GM20000 (cell line): ENCODE measurements around the gene ACMSD.
"Not testable (repeated sequence)": the region's sequence is repeated elsewhere in the genome, so short reads cannot be mapped to it uniquely, and the experiment has no call there.

ENCODE experiments used
- DNase-seq: peaks from one replicate; pipeline ENCODE4 v3.0.0; 2012; ENCODE audit warnings: low spot score
- CTCF ChIP-seq: IDR thresholded peaks from 2 replicates; pipeline ENCODE4 v1.5.1; 2012; ENCODE audit warnings: mild to moderate bottlenecking, control low read depth; ENCODE audit errors: extremely low read depth, missing control alignments

ACMSD gene

GRCh38 chr2:134883552-134884293 lies 45.3 kb downstream of the ACMSD start:
- DNase-seq, result no peak
- TF ChIP-seq CTCF, result no peak

GRCh38 chr2:134884435-134884834 lies 46.0 kb downstream of the ACMSD start:
- DNase-seq, result no peak
- no peak for TF ChIP-seq CTCF

- DNase-seq, result no peak
- TF ChIP-seq CTCF, result no peak
Observed at GRCh38 chr2:134892282-134893035, 54.0 kb downstream of the ACMSD start.

DNA sequence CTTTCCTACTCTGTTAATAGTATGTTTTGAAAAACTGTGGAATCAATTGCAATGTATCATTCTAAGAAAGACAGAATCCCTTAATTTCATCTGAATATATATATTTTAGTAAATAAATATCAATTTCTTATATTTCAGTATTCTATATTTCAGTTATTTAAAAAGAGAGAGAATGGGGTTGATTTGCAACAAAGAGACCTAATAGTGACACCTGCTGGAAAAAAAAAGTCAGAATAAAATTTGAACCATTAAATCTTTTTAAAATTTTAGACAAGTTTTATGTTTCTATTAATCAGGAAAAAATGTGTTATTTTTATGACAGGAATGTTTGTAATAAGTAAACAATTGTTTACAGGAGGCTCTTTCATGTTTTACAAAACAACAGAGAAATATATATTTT lies 59.5 kb downstream of the ACMSD start:
- no peak for DNase-seq
- TF ChIP-seq CTCF, result no peak

GRCh38 chr2:134899204-134899603 lies 60.8 kb downstream of the ACMSD start:
- DNase-seq, result no peak
- no peak for TF ChIP-seq CTCF

- DNase-seq, result no peak
- TF ChIP-seq CTCF, result no peak
Observed at GRCh38 chr2:134900151-134900550, 61.7 kb downstream of the ACMSD start.

DNA sequence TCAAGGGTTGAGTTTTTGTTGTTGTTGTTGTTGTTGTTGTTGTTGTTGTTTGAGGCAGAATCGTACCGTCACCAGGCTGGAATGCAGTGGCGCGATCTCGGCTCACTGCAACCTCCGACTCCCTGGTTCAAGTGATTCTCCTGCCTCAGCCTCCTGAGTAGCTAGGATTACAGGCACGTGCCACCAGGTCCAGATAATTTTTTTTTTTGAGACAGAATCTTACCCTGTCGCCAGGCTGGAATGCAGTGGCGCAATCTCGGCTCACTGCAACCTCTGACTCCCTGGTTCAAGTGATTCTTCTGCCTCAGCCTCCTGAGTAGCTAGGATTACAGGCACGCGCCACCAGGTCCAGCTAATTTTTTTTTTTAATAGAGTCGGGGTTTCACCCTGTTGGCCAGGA lies 65.3 kb downstream of the ACMSD start:
- not testable (repeated sequence) for DNase-seq
